PC-9 (cell line): ENCODE results near the gene ZNF394.

Experiments
- CTCF ChIP-seq: fragments of 200-600 bp; sonication (generic); conservative IDR thresholded peaks from 2 replicates; pipeline ENCODE4 v1.6.1; 2017; ENCODE audit warnings: mixed run types, antibody characterized with exemption, mild to moderate bottlenecking, moderate library complexity
- EZH2 ChIP-seq: fragments of 200-600 bp; sonication (generic); IDR thresholded peaks from 2 replicates; pipeline ENCODE4 v1.8.0; 2017; ENCODE audit warnings: antibody characterized with exemption, low read depth

- TF ChIP-seq CTCF (no peak), EZH2 (no peak)
Measured at GRCh38 chr7:99539213-99539811, 39.2 kb upstream of the ZNF394 start.
